Measurements from ENCODE around the gene ABI3BP.

DNA sequence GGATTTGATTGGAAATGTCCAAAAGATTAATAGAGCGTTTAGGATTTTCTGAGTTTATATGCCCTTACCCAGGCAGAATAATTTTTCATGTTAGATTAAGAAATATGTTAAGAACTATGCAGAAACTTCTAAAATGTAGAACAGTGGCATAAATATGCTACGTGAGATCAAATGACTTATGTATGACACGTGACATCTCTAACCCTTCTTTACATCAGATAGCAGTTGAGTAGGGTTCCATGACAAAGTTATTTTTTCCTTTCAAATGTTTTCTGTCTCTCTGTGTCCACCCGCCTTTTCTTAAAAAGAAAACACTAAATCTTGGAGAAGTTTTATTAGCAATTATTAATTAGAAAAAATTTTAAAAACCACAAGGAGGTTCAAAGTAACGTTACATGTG, 292.5 kb downstream of the ABI3BP start:
- TF ChIP-seq, protein P1, sequence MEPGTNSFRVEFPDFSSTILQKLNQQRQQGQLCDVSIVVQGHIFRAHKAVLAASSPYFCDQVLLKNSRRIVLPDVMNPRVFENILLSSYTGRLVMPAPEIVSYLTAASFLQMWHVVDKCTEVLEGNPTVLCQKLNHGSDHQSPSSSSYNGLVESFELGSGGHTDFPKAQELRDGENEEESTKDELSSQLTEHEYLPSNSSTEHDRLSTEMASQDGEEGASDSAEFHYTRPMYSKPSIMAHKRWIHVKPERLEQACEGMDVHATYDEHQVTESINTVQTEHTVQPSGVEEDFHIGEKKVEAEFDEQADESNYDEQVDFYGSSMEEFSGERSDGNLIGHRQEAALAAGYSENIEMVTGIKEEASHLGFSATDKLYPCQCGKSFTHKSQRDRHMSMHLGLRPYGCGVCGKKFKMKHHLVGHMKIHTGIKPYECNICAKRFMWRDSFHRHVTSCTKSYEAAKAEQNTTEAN (CRISPR knock-in tag; IDR thresholded peaks at IDR 0.05) = no peak
- no peak for TF ChIP-seq CTCF (IDR thresholded peaks at IDR 0.05)
